Glomerular visceral epithelial cell (primary cell): Measurements from ENCODE around the gene WFS1.

Experiments
- DNase-seq: peaks from one replicate; pipeline ENCODE4 v3.0.0-alpha.2; 2016; ENCODE audit errors: extremely low spot score

Gene WFS1

DNA sequence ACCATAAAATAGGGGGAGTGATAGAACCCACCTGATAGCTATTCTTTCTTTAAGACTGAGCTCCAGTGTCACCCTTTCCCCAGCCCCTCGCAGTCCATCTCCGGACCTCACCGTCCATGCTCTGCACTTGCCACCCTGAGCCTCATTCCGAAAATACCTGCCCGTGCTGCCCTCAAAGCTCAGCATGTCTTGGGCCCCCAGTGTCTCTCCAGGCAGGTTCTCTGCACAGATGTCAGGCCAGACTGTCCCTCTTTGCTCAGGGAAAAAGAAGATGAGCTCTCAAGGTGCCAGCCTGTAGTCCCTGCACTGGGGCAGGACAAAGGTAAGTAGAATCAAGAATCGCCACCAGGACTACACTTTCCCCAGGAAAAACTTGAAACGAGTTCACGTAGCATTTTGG, 9.8 kb upstream of the WFS1 start:
- no peak for DNase-seq

DNA sequence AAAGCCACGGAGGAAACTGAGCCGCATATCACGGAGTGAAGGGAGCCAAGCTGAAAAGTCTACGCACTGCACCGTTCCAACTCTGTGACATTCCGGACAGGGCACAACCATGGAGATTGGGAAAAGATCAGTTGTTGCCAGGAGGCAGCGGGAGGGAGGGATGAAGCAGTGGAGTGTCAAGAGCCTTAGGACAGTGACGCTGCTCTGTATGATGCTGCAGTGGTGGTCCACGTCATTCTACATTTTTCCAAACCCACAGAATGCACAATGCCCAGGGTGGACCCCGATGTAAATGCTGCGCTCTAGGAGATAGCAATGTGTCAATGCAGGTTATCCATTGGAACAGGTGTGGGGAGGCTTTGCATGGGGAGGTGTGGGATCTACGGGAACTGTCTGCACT, 7.5 kb upstream of the WFS1 start:
- DNase-seq, result no peak

DNA sequence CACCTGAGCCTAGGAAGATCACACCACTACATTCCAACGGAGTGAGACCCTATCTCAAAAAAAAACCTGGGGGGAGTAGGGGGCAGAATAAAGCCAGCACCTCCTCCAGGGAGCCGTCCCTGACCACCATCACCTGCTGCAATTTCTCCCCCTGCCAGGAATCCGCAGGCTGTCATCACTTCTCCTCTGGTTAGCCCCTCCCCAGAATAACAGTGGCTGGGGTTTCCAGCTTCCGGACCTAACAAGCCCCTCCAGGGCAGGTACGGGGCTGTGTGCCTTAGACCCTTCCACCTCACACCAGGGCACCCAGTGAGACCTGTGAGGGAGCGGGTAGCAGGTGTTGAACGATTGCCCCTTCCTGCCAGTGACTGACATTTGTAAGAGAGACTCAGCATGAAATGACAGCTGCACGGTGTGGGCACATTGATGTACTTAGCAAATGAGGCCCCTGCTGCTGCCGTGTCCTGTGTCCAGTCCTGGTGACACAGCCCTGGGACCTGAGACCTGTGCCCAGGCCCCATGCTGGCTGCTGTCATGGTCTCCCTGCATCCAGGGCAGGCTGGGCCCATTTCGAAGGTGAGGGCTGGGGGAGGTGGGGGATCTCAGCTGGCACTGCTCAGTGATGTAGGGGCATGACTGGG, 6.7 kb upstream of the WFS1 start:
- DNase-seq, result no peak

GRCh38 chr4:6263526-6264224, 6.0 kb upstream of the WFS1 start:
- no peak for DNase-seq

GRCh38 chr4:6264225-6264540, 5.5 kb upstream of the WFS1 start:
- peak; percentile 44 for DNase-seq

DNA sequence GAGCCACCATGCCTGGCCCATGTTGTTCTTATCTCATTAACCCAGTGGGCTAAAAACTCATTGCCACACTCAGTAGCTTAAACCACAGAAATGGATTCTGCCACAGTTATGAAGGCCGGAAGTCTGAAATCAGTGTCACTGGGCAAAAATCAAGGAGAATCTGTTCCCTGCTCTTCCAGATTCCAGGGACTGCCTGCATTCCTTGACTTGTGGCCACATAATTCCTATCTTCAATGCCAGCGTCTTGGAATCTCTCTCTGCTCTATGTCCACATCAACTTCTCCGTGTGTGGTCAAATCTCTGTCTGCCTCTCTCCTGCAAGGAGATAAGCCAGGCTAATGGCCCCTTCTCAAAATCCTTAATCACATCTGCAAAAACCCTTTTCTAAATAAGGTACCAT, 4.1 kb upstream of the WFS1 start:
- DNase-seq, result no peak

DNA sequence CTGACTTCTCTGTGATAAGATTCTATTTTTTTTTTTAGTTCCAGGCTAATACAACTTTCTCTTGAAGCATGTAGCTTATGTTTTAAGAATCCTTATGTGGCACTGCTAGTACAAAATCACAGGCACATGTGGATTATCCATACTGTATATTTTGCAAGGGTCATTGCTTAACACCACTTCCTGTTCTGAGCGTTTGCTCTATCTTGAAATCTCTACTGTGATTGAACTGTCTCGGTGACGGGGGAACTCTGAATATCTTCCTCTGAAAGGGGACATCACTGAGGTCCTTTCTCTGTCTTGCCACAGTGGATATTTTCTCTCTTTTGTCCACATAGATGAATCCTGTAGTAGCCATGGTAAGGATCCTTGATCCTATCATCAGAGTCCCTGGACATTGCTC, 2.1 kb upstream of the WFS1 start:
- DNase-seq, result no peak

GRCh38 chr4:6268650-6269615, 717 bp upstream of the WFS1 start:
- DNase-seq, result no peak

DNA sequence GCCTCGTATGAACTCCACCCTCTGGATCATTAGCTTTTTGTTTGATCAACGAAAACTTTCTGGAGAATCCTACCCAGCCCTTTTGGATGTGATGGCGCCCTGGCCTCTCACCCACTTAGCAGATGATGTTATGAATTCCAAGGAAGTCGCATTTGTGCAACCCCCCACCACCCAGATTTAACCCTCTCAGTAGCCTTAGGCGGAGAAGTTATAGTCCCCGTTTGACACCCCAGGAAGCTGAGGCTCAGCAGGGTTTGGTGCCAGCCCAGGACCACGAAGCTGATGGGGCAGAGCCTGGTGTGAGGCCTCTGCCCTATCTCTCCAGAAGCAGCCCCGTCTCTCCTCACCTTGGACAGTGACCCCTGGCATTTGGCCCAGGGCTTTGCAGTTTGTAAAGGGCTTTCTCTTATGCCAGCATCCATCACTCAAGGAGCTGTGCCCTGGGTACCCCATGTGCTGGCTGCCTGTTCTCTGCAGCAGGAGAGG, 1.0 kb downstream of the WFS1 start:
- DNase-seq, result peak; percentile 4

DNA sequence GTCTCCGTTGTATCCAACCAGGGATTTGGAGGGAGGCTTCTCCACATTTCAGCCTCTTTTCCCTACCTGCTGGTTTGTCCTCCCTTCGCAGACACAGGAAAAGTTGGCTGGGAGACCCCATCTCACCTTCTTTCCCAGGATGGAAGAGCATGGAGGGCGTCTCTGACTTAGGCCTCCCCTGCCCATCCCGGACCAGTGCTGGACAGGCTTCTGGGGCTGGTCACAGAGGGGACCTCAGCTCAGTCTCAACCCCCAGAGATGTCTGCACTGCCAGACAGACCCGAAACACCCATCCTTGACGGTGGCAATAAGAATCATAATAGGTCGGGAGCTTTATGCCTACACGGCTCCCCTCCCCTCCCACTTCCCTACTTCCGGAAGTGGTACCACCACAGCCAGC, 1.6 kb downstream of the WFS1 start:
- no peak for DNase-seq

- no peak for DNase-seq
These were observed 2.2 kb downstream of the WFS1 start for GRCh38 chr4:6271701-6272465.

DNA sequence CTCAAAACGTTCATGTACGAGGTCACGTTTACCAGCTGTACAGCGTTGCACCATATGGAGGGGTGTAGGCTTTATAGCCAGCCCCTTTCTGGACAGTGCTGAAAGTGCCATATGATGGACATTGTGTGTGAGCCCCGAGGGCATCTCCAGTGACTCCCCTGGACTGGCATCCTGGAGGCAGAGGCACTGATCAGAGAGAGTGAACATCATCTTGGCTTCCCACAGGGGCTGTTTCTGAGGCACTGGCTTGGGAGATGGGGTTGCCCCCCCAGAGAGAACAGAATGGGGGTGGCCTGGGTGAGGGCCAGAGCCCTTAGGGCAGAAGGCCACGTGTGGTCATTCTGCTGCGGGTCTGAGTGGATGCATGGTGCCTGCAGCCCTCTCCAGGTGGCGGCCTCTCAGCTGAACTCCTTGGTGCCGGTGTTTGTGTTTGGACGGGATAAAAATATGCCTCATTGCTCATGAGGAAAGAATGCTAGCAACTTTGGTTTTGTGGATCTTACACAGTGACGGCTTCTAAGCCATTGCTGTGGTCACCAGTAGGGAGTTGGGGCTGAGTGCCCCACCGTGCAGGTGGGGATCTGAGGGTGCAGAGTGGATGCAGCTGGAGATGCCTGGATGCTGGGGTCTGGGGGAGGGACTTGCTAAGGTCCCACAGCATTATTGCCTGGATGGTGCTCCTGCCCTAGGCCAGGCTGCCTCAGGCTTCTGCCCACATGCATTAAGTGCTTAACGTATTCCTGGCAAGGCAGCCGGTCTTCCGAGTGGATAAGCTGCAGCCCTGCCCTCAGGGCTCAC, 3.4 kb downstream of the WFS1 start:
- peak; percentile 92 for DNase-seq

DNA sequence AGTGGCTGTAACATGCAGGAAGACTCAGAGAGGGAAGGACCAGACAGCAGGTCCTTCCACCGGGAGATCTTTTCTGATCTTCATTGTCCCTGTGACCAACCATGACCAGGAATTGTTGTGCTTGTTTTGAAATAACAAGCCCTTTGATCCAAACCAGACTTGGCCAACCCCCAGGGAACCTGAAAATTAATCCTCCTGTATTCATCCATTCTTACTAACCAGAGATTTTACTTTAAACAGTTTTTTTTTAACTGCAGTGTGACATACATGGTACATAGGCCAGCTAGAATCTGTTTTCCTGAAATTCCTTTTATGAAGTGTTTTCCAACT, 4.0 kb downstream of the WFS1 start:
- DNase-seq, result no peak

DNA sequence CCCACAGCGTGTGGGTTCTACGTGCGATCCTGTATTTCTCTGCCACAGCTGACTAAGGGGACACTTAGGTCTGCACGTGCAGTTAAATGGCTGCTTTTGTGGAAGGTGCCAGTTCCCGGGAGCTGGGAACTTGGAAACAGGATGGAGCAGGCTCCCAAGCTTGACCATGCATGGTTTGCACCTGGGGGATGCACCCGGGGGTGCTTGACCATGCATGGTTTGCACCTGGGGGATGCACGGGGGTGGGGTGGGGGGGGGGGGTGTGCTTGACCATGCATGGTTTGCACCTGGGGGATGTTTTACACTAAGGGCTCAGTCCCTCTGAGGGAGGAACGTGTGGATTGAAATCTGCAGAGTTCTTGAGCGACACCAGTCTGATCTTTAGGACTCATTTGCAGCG, 5.7 kb downstream of the WFS1 start:
- no peak for DNase-seq

DNA sequence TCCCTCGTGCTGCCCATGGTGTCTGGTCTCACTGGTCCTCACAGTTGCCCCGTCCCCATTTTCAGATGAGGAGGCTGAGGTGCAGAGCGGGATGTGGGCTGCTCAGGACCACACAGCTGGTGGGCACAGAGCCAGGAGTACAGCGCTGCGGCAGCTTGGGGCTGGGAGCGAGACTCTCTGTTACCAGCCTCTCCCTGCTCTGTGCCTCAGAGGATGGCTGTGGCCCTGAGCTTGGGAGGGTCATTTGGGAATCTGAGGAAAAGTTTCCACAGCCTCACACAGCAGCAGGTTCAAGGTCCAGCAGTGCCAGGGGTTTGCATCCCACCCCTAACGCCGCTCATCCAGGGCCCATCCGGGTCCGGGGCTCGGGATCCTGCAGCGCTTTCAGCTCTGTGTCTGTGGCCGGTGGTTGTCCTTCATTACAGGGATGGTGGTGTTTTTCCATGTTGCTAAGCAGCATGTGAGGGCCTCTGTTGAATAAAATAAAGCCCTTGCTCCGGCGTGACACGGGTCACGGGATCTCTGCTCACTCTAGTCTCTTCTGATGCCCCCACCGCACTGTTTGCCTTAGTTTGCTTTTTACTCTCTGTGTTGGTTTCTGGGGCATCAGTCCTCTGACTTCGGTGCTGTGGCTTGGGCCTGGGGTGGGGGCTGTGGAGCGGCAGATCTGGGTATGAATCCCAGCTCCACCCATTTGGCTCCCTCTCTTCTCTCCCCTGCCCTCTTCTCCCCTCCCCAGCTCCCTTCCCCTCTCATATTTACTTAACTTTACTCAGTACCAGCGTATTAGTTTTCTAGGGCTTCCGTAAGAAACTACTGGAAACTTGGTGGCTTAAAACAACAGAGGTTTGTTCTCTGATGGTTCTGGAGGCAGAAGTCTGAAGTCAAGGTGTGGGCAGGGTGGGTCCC, 6.5 kb downstream of the WFS1 start:
- no peak for DNase-seq

DNA sequence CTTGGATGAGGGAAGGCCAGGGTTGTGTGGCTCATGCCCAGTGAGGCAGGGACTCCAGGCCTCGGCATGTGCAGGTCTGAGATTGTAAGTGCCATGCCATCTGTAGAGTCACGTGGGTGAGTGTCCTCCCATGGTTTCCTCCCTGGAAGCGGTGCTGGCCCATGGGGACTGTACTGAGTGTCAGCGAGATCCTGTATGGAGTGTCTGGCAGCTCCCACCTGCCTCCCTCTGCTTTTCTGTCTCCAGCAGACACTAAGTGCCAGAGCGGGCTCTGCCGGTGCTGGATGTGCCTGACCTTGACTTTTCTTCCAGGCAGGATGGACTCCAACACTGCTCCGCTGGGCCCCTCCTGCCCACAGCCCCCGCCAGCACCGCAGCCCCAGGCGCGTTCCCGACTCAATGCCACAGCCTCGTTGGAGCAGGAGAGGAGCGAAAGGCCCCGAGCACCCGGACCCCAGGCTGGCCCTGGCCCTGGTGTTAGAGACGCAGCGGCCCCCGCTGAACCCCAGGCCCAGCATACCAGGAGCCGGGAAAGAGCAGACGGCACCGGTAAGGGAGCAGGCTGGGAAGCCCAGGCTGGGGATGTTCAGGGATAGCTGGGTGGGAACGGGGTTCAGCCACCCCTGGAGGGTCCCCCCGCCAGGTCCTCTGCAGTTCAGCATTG, 7.6 kb downstream of the WFS1 start:
- no peak for DNase-seq

DNA sequence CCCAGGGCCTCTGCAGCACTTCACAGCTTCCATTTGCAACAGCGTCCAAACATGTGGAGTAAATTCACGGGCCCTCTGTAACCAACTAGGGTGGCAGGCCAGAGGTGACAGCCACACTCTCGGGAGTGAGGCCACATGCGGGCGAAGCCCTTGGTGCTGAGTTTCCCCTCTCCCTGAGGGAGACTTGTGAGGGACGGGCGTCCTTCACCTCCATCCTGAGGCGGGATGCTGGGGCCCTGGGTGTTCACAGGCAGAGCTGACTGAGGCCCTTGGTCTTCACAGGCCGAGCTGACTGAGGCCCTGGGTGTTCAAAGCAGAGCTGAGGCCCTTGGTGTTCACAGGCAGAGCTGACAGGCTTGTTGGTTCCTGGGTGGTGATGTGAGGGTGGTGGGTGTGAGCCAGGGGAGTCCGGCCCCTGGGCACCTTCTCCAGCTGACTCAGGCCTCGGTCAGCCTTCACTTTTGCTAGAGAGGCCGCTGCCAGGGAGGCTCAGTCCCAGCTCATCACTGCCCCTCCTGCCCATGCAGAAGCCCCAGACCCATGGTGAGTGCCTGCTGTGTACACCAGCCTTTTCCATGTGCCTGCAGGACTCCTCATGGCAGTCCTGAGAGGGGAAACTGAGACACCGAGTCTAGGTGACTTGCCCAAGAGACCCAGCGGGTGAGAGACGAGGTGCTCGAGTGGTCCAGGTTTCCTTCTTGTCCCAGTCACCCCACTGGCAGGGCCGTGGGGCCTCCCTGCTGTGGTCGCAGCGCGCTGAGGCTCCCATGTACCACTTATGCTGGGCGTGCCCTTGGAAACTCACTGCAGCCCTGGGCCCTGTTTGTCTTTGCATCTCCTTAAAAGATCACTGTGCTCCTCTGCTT, 8.5 kb downstream of the WFS1 start:
- DNase-seq, result no peak

DNA sequence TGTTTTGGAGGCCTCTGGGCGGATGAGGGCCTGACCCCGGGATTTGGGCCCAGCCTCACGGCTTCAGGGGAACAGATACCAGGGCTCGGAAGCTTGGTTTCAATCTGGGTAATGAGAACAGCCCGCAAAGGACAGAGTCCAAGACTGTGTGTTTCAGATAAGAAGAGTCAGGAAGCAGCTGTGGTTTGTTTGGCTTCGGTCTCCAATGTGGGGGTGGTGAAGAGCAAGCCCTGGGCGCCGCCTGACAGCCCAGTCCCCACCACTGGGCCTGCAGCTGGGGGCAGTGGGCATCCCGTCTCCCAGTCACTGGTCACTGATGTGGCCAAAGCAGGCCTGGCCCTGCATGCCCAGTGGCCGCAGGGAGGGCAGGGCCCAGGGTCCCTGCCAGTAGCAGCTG, 9.1 kb downstream of the WFS1 start:
- DNase-seq, result no peak
